Pulmonary artery endothelial cell (primary cell): ENCODE results near the gene BAZ2B. TPM values are rescaled to one million over a fixed set of nuclear protein-coding genes. Genes with fewer than 3 reads are reported as not detected.

ENCODE experiments used
- total RNA-seq: library from RNA; depleted of rRNA; stranded (reverse); fragments of >200 nt; gene quantifications from 2 replicates; pipeline ENCODE4 v1.2.3, GENCODE V29; 2014

BAZ2B gene
- total RNA-seq, 1 donor from 2014 or later: 76.6 TPM

Other genes with a start within 250 kb of the BAZ2B start
- 100 and 116 TPM in 2 replicates for gene MARCHF7, start 96.0 kb upstream of the BAZ2B start, total RNA-seq
- gene CD302, start 181.7 kb upstream of the BAZ2B start, total RNA-seq: 7.5 and 11.6 TPM in 2 replicates